ENCODE results near the gene TMOD1.
"Not testable (repeated sequence)": the region's sequence is repeated elsewhere in the genome, so short reads cannot be mapped to it uniquely, and the experiment has no call there.

Gene TMOD1

DNA sequence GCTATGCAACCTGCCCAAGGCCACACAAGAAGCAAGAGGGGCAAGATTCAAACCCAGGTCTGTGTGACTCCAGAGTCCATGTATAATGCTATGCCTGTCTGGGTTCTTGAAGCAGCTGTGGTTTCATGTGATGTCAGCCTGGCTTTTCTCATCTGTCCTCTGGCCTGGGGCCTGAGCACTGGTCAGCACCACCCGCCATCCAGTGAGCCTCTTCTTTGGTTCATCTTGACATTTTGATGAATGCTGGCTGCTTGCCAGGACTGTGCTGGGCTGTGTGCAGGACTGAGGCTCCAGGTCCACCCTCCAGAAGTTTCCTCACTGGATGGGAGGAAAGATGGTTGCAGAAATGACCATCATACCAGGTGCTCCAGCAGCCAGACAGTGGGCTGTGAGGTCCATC lies 70.2 kb downstream of the TMOD1 start:
- no peak for DNase-seq

GRCh38 chr9:97572196-97572891 lies 70.9 kb downstream of the TMOD1 start:
- DNase-seq, result no peak

DNA sequence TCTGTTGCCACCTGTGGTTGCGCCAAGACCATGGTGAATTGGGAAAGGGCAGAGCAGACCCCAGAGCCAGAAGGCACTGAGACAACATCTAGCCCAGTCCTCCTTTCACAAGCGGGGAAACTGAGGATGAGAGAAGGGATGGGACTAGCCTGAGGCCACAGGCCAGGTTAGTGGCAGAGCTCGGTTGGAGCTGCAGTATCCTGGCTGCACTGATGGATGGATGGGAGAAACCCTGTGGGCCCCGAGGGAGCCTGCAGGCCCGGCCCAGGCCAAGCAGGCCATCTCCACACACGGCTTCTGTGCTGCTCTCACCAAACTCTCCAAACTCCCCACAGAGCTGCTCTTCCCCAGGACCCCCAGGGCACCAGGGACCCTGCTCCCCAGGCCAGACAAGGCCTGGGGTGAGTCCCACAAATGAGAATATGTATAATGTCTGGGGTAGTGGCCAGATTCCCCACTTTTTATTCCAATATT lies 71.5 kb downstream of the TMOD1 start:
- DNase-seq, result no peak

GRCh38 chr9:97573482-97574073 lies 72.1 kb downstream of the TMOD1 start:
- no peak for DNase-seq

DNA sequence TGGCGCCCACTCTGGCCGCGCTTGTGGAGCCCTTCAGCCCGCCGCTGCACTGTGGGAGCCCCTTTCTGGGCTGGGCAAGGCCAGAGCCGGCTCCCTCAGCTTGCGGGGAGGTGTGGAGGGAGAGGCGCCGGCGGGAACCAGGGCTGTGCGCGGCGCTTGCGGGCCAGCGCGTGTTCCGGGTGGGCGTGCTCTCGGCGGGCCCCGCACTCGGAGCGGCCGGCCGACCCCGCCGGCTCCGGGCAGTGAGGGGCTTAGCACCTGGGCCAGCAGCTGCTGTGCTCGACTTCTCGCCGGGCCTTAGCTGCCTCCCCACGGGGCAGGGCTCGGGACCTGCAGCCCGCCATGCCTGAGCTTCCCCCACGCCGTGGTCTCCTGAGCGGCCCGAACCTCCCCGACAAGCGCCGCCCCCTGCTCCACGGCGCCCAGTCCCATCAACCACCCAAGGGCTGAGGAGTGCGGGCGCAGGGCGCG lies 72.7 kb downstream of the TMOD1 start:
- DNase-seq, result not testable (repeated sequence)

GRCh38 chr9:97574921-97575672 lies 73.6 kb downstream of the TMOD1 start:
- DNase-seq, result peak; percentile 71

- DNase-seq, result peak; percentile 21
Measured at GRCh38 chr9:97575673-97576200, 74.3 kb downstream of the TMOD1 start.

GRCh38 chr9:97577051-97577450 lies 75.6 kb downstream of the TMOD1 start:
- peak; percentile 11 for DNase-seq

- no peak for DNase-seq
Measured at GRCh38 chr9:97578846-97579245, 77.4 kb downstream of the TMOD1 start.

DNA sequence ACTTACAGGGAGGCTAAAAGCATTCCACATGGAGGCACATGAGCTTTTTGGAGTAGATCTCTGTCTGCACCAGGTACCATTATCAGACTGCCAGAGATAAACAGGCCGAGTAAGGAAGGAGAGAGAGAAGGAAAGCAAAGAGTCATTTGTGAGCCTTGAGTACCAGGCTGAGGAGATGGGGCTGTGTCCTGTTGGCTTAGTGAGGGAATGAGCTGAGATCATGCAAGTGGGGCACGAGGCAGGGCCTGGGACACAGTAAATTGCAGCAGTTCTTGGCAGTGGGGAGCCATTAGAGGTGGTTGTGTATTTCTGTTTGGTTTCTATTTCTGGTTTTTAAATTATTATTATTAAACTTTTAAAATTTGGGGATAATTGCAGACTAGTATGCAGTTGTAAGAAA lies 78.4 kb downstream of the TMOD1 start:
- DNase-seq, result no peak

- DNase-seq, result not testable (repeated sequence)
Measured at GRCh38 chr9:97581590-97581989, 80.1 kb downstream of the TMOD1 start.

- not testable (repeated sequence) for DNase-seq
Measured at GRCh38 chr9:97584778-97585177, 83.3 kb downstream of the TMOD1 start.

DNA sequence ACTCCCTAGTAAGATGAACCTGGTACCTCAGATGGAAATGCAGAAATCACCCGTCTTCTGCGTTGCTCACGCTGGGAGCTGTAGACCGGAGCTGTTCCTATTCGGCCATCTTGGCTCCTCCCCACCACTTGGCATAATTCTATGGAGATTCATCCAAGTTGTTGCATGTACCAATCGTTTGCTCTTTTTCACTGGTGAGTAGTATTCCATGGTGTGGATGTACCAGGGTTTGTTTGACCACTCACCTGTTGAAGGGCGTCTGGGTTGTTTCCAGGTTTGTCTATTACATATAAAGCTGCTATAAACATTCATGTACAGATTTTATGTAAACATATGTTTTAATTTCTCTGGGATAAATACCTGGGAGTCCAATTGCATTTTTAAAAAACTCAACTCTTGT lies 85.4 kb downstream of the TMOD1 start:
- peak; percentile 7 for DNase-seq

DNA sequence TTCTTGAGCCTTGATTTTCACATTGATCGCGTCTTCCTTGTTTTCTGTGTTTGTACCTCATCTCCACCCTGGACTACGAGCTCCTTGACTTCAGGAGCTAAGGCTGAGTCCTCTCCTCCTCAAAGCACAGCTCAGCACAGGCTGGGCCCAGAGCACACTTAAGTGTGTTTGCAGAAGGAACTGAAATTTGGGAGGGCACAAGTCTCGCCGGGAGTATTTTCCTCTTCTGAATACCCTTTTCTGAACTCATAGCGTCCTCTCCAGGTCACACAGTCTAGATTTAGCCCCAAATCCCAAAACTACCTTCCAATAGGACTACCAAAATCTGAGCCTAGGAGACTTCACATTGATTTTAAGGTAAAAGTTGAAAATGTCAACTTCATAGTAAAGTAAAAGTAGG lies 90.1 kb downstream of the TMOD1 start:
- no peak for DNase-seq

DNA sequence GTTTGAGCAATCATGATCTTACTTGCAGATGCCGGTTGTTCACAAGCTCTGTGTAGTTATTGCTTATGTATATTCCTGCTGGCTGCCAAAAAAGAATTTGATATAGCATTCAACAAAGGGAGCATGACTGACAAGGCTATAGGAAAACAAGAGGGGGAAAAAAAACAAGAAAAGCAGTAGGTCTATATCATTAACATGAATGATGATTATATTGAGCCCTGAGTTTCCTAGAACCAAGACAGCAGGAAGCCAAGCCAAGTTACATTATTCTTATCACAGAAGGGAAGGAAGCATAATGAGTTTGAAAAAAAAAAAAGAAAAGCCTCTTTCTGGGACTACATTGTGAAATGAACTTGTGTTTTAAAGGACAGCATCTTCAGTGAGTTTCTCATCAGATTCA lies 90.7 kb downstream of the TMOD1 start:
- no peak for DNase-seq

GRCh38 chr9:97593960-97594359 lies 92.5 kb downstream of the TMOD1 start:
- DNase-seq, result no peak

GRCh38 chr9:97594381-97594921 lies 93.0 kb downstream of the TMOD1 start:
- DNase-seq, result no peak

GRCh38 chr9:97596906-97597305 lies 95.4 kb downstream of the TMOD1 start:
- DNase-seq, result no peak

- DNase-seq, result peak; percentile 82
Measured at GRCh38 chr9:97598461-97599288, 97.2 kb downstream of the TMOD1 start.

GRCh38 chr9:97599314-97599846 lies 97.9 kb downstream of the TMOD1 start:
- no peak for DNase-seq

DNA sequence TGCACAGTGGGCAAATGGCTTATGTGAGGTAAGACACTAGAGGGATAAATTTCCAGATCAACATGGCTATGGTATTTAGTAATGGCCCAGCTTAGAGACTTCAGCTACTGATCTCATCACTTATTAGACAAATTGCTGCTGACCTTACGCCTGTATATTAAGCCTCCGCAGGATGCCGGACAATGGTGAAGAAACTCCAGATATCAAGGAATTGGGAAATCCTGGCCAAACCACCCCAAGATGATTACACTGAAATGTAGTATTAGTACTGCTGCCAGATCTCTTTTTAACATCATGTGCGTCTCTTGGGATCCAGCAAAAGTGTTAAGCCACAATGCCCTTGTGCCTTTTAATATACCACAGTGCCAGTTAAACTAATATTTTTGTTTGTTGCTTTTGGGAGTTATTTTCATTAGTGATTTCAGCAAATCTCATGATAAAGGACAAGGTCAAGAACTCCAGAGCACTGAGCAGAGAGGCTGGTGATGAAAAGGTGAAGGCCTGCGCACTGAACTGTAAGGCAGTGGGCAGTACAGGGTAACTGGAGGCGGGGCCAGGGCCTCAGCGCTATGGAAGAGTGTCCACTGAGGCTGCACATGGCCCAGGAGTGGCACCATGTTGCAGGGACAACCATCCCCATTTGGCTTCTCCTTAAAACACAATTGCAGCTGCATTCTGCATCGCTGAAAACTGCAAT lies 99.2 kb downstream of the TMOD1 start:
- DNase-seq, result no peak

All from activated CD8-positive, alpha-beta memory T cell treated with anti-CD3 and anti-CD28 coated beads for 24 hours (primary cell).